GM12878 (cell line): ENCODE results near the gene CCDC74A. TPM values are rescaled to one million over a fixed set of nuclear protein-coding genes. Genes with fewer than 3 reads are reported as not detected.
"Not testable (repeated sequence)": the region's sequence is repeated elsewhere in the genome, so short reads cannot be mapped to it uniquely, and the experiment has no call there.

ENCODE experiments used
- ATAC-seq: fragments of 200-7000 bp; cut with Tn5 transposase; 3 replicates; pipeline ENCODE4 v1.9.1; 2020; ENCODE audit warnings: mild to moderate bottlenecking, moderate library complexity
- BruUV-seq: library from RNA; stranded (reverse); fragments of 400-500 nt; replicated peaks from 2 replicates; lab custom pipeline; 2021; lab: Mats Ljungman, UMichigan
- CTCF ChIA-PET: fragments of 300-600 bp; sonication (Branson Sonifier 250); formaldehyde crosslinking; extraction: SDS; loops from one replicate; lab custom pipeline; 2021; ENCODE audit warnings: inconsistent platforms; lab: Yijun Ruan, JAX
- POLR2A ChIA-PET: fragments of 350-600 bp; formaldehyde crosslinking; extraction: SDS; loops from one replicate; lab custom pipeline; 2021; ENCODE audit warnings: inconsistent platforms; lab: Charles Lee
- RAD21 ChIA-PET: fragments of 300-600 bp; sonication (Branson Sonifier 250); formaldehyde crosslinking; loops from one replicate; lab custom pipeline; 2023; ENCODE audit warnings: antibody characterized with exemption; ENCODE audit not compliant: unreplicated experiment; lab: Charles Lee
- SMC1A ChIA-PET: fragments of 300-600 bp; sonication (Branson Sonifier 250); formaldehyde crosslinking; loops from one replicate; lab custom pipeline; 2023; ENCODE audit not compliant: unreplicated experiment, uncharacterized antibody; lab: Charles Lee
- DNase-seq: peaks from one replicate; pipeline ENCODE4 v3.0.0-alpha.2; 2011; ENCODE audit warnings: low read depth, low spot score
- FAIRE-seq: peaks from 3 replicates; lab custom pipeline; 2011; peaks lifted over from hg19 to GRCh38; lab: Jason Lieb, UNC
- H2AFZ ChIP-seq: 2 replicates; pipeline ENCODE4 v1.6.0; 2011; ENCODE audit warnings: low read depth, low read length, control low read depth; ENCODE audit not compliant: control insufficient read depth
- H3K27ac ChIP-seq: 2 replicates; pipeline ENCODE4 v1.5.1; 2011; ENCODE audit warnings: control low read depth; ENCODE audit not compliant: control insufficient read depth, insufficient read depth
- H3K27me3 ChIP-seq, 2 experiments: replicated peaks in 1 of 2; 2 replicates each; pipeline versions ENCODE4 v1.6.0 to v1.6.1; 2011; ENCODE audit warnings: low read length in 1 of 2; ENCODE audit not compliant: control insufficient read depth in 2 of 2, insufficient read depth in 2 of 2
- H3K36me3 ChIP-seq, 2 experiments: 2 replicates each; pipeline ENCODE4 v1.5.1; 2011; ENCODE audit warnings: low read length in 1 of 2; ENCODE audit not compliant: control insufficient read depth in 2 of 2, insufficient read depth in 2 of 2
- H3K4me1 ChIP-seq: 2 replicates; pipeline ENCODE4 v1.6.1; 2011; ENCODE audit warnings: mild to moderate bottlenecking, low read length, moderate library complexity, mixed read lengths; ENCODE audit not compliant: control insufficient read depth, insufficient read depth
- H3K4me2 ChIP-seq: 2 replicates; pipeline ENCODE4 v1.6.0; 2011; ENCODE audit warnings: control low read depth; ENCODE audit not compliant: control insufficient read depth, insufficient read depth
- H3K4me3 ChIP-seq: fragments of 200-600 bp; sonication (generic); 2 replicates; pipeline ENCODE4 v1.5.1; 2016
- H3K79me2 ChIP-seq: 2 replicates; pipeline ENCODE4 v1.6.0; 2011; ENCODE audit warnings: low read length; ENCODE audit not compliant: control insufficient read depth, insufficient read depth
- H3K9ac ChIP-seq: 2 replicates; pipeline ENCODE4 v1.8.0; 2011; ENCODE audit warnings: low read length, control low read depth, mixed read lengths; ENCODE audit not compliant: control insufficient read depth, insufficient read depth
- H3K9me3 ChIP-seq: replicated peaks from 3 replicates; pipeline ENCODE4 v1.5.1; 2011; ENCODE audit warnings: mild to moderate bottlenecking, low read length; ENCODE audit not compliant: control insufficient read depth, insufficient read depth
- H4K20me1 ChIP-seq: 2 replicates; pipeline ENCODE4 v1.6.0; 2011; ENCODE audit not compliant: control insufficient read depth, insufficient read depth
- ATF7 ChIP-seq: fragments of 450-650 bp; IDR thresholded peaks from 2 replicates; pipeline ENCODE4 v1.6.1; 2016; ENCODE audit warnings: low read depth, mild to moderate bottlenecking
- BCL11A ChIP-seq: IDR thresholded peaks from 2 replicates; pipeline ENCODE4 v1.6.1; 2011; ENCODE audit warnings: low read depth, low read length
- BHLHE40 ChIP-seq, 2 experiments: fragments of 450-650 bp in 1 of 2; IDR thresholded peaks; 2 replicates each; pipeline ENCODE4 v1.6.1; 2011 to 2017; ENCODE audit warnings: low read depth in 2 of 2, borderline replicate concordance in 1 of 2, improper control_type of control experiment in 1 of 2, low read length in 1 of 2, mild to moderate bottlenecking in 1 of 2
- CREB1 ChIP-seq: IDR thresholded peaks from 2 replicates; pipeline ENCODE4 v1.6.1; 2012; ENCODE audit warnings: low read depth, mild to moderate bottlenecking, inconsistent platforms
- CREM ChIP-seq: IDR thresholded peaks from 2 replicates; pipeline ENCODE4 v1.6.1; 2014; ENCODE audit warnings: antibody characterized with exemption, low read depth
- DPF2 ChIP-seq: fragments of 450-650 bp; IDR thresholded peaks from 2 replicates; pipeline ENCODE4 v1.6.1; 2017; ENCODE audit warnings: mild to moderate bottlenecking
- JUNB ChIP-seq: IDR thresholded peaks from 2 replicates; pipeline ENCODE4 v1.6.1; 2016; ENCODE audit warnings: antibody characterized with exemption, mild to moderate bottlenecking
- NFIC ChIP-seq: IDR thresholded peaks from 2 replicates; pipeline ENCODE4 v1.6.1; 2012; ENCODE audit warnings: low read depth, mild to moderate bottlenecking, inconsistent platforms, low read length, moderate library complexity
- POLR2A ChIP-seq: IDR thresholded peaks from 2 replicates; pipeline ENCODE4 v1.6.1; 2011; ENCODE audit warnings: low read depth, mild to moderate bottlenecking, low read length
- RUNX3 ChIP-seq: IDR thresholded peaks from 2 replicates; pipeline ENCODE4 v1.6.1; 2012; ENCODE audit warnings: low read length, inconsistent platforms
- SKIL ChIP-seq: fragments of 450-650 bp; IDR thresholded peaks from 2 replicates; pipeline ENCODE4 v1.6.1; 2017; ENCODE audit warnings: mild to moderate bottlenecking, low read depth, inconsistent platforms; ENCODE audit not compliant: poor library complexity, severe bottlenecking
- WGBS: methylation state at CpG from one replicate; pipeline ENCODE4 v1.1.6; 2016; ENCODE audit warnings: low lambda C conversion rate; ENCODE audit not compliant: insufficient replicate concordance, insufficient coverage; ENCODE audit errors: missing lambda C conversion rate; 5-methylcytosine and 5-hydroxymethylcytosine counted together
- in situ Hi-C: fragments of 300-500 bp; cut with MboI; formaldehyde crosslinking; loops from 9 replicates; pipeline ENCODE4 v1.14.3; 2018; ENCODE audit warnings: mixed read lengths
- intact Hi-C: fragments of 100-400 bp; cut with micrococcal nuclease; formaldehyde crosslinking; loops from one replicate; pipeline ENCODE4 v1.14.2; 2022; ENCODE audit not compliant: unreplicated experiment
- polyA plus RNA-seq, 11 experiments: library from polyadenylated mRNA; depleted of rRNA in 4 of 11; unstranded in 6 of 11; stranded (reverse) in 5 of 11; fragments of >200 nt; fragmentation: Nextera tagmentation in 4 of 11; fragmentation: Illumina TruSeq in 1 of 11; extraction: Ambion mirVana in 4 of 11; extraction: Trizol in 1 of 11; gene quantifications; 1 replicate in 1 of 11; 2 replicates in 10 of 11; pipeline versions ENCODE4 v1.2.1 to v1.2.3, GENCODE V29; 2011 to 2016; ENCODE audit warnings: inconsistent platforms in 2 of 11, missing spikeins in 2 of 11, low read depth in 1 of 11
- total RNA-seq, 4 experiments: library from RNA; depleted of rRNA in 3 of 4; stranded (reverse); fragments of >200 nt in 3 of 4; fragmentation: Illumina TruSeq in 1 of 4; extraction: Trizol in 1 of 4; gene quantifications; 2 replicates each; pipeline versions ENCODE4 v1.2.1 to v1.2.3, GENCODE V29; 2013 to 2021
- TF ChIP-seq, protein P1 (sequence below): fragments of 450-650 bp; IDR thresholded peaks from 2 replicates; pipeline ENCODE4 v1.6.1; 2017; ENCODE audit warnings: mild to moderate bottlenecking, moderate library complexity

The CCDC74A gene
- total and polyA plus RNA-seq, 10 of the 15 experiments (the other 5 are each of a cell fraction or from before 2014, with no cell fraction given): 14.3 to 133 (median 64.2) TPM

GRCh38 chr2:131498321-131498973 is 29.2 kb upstream of the CCDC74A start:
- RAD21 ChIA-PET, H3K9me3 ChIP-seq, in situ Hi-C loops, H4K20me1 ChIP-seq, SMC1A ChIA-PET, FAIRE-seq, H2AFZ ChIP-seq, POLR2A ChIA-PET: not testable (repeated sequence)
- ATAC-seq: peak; percentile 88
- CTCF ChIA-PET: interaction anchor here (0.6 to 1.0 kb wide), 3 partner anchors 29 to 85 kb away, joined by 3 read pairs; no protein-coding TSS in a partner anchor
- H3K4me3 ChIP-seq: peak overlapping the region; percentile 21; the same call in 1 of the 2 replicates
- peak overlapping the region; percentile 62 for H3K27ac ChIP-seq
- DNase-seq: peak; percentile 36
- intact Hi-C loops: loop anchor here (10.0 kb wide), 1 partner anchor 404 kb away; the partner anchor contains the start of gene FAM168B
- 7% methylated on average over 8 of the region's 8 CpGs for WGBS
- H3K4me2 ChIP-seq: peak overlapping the region; percentile 64
- H3K79me2 ChIP-seq: peaks cover 49% of the 10 kb centered on the region
- peaks cover 12% of the 10 kb centered on the region for H3K4me1 ChIP-seq
- peak; percentile 53; the same call in 1 of the 2 replicates for TF ChIP-seq DPF2
- 0 out of 2 replicates have a peak, but pooled peaks have one; percentile 7 for TF ChIP-seq BCL11A
- TF ChIP-seq, protein P1, sequence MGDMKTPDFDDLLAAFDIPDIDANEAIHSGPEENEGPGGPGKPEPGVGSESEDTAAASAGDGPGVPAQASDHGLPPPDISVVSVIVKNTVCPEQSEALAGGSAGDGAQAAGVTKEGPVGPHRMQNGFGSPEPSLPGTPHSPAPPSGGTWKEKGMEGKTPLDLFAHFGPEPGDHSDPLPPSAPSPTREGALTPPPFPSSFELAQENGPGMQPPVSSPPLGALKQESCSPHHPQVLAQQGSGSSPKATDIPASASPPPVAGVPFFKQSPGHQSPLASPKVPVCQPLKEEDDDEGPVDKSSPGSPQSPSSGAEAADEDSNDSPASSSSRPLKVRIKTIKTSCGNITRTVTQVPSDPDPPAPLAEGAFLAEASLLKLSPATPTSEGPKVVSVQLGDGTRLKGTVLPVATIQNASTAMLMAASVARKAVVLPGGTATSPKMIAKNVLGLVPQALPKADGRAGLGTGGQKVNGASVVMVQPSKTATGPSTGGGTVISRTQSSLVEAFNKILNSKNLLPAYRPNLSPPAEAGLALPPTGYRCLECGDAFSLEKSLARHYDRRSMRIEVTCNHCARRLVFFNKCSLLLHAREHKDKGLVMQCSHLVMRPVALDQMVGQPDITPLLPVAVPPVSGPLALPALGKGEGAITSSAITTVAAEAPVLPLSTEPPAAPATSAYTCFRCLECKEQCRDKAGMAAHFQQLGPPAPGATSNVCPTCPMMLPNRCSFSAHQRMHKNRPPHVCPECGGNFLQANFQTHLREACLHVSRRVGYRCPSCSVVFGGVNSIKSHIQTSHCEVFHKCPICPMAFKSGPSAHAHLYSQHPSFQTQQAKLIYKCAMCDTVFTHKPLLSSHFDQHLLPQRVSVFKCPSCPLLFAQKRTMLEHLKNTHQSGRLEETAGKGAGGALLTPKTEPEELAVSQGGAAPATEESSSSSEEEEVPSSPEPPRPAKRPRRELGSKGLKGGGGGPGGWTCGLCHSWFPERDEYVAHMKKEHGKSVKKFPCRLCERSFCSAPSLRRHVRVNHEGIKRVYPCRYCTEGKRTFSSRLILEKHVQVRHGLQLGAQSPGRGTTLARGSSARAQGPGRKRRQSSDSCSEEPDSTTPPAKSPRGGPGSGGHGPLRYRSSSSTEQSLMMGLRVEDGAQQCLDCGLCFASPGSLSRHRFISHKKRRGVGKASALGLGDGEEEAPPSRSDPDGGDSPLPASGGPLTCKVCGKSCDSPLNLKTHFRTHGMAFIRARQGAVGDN: 0 out of 2 replicates have a peak, but pooled peaks have one; percentile 39
- TF ChIP-seq SKIL: peak; percentile 18
- 0 out of 2 replicates have a peak, but pooled peaks have one; percentile 15 for TF ChIP-seq NFIC
- peak in 1 of 2 experiments; percentile 26; a peak in 1 of 4 replicates for TF ChIP-seq BHLHE40 (IDR thresholded peaks at IDR 0.05; ENCODE audit: borderline replicate concordance in 1 of 2, low read depth in 2 of 2, low read length in 1 of 2)
- peak; percentile 83 for TF ChIP-seq JUNB
- TF ChIP-seq CREB1: 0 out of 2 replicates have a peak, but pooled peaks have one; percentile 18
- peak; percentile 41; the same call in 1 of the 2 replicates for TF ChIP-seq CREM
- peak; percentile 35; the same call in 1 of the 2 replicates for TF ChIP-seq POLR2A
- peak; percentile 63 for TF ChIP-seq RUNX3
- 0 out of 2 replicates have a peak, but pooled peaks have one; percentile 13 for TF ChIP-seq ATF7
- TF ChIP-seq, all 136 proteins: peak for 12; not testable (repeated sequence) for 124
- not testable (repeated sequence) for H3K9ac ChIP-seq, BruUV-seq, H3K27me3 ChIP-seq
- peaks cover 2 to 12% of the 10 kb centered on the region in 2 experiments; a peak in 3 of 4 replicates for H3K36me3 ChIP-seq
